A549 (cell line): ENCODE data around the gene LACRT.

Experiments
- CEBPB ChIP-seq, 2 experiments: fragments of >200 bp in 1 of 2; sonication (Bioruptor Twin) in 1 of 2; formaldehyde crosslinking in 1 of 2; IDR thresholded peaks; 2 replicates each; pipeline ENCODE4 v1.6.1; 2012 to 2016
- CHD2 ChIP-seq: fragments of 150-350 bp; IDR thresholded peaks from 2 replicates; pipeline ENCODE4 v1.6.1; 2014; ENCODE audit warnings: low read length; ENCODE audit not compliant: partially characterized antibody
- CTCF ChIP-seq: fragments of >200 bp; sonication (Bioruptor Twin); formaldehyde crosslinking; IDR thresholded peaks from 3 replicates; pipeline ENCODE4 v1.5.1; 2016
- FOSB ChIP-seq: fragments of 250-450 bp; sonication (Bioruptor Pico); IDR thresholded peaks from 2 replicates; pipeline ENCODE4 v1.5.0; 2020; ENCODE audit warnings: mild to moderate bottlenecking, moderate library complexity
- FOSL2 ChIP-seq, 2 experiments: fragments of 450-650 bp in 1 of 2; fragments of >200 bp in 1 of 2; sonication (Bioruptor Twin) in 1 of 2; formaldehyde crosslinking; IDR thresholded peaks; 2 replicates each; pipeline versions ENCODE4 v1.5.0 to v1.6.1; 2016 to 2020; ENCODE audit warnings: mild to moderate bottlenecking in 1 of 2, moderate library complexity in 1 of 2
- FOXS1 ChIP-seq: fragments of 250-450 bp; sonication (Bioruptor Pico); IDR thresholded peaks from 2 replicates; pipeline ENCODE4 v1.5.0; 2020; ENCODE audit warnings: mild to moderate bottlenecking, moderate library complexity
- MAZ ChIP-seq: fragments of 150-350 bp; IDR thresholded peaks from 2 replicates; pipeline ENCODE4 v1.6.1; 2014; ENCODE audit warnings: antibody characterized with exemption, low read depth, low read length, borderline replicate concordance
- PHF8 ChIP-seq: fragments of 200-600 bp; sonication (generic); IDR thresholded peaks from 2 replicates; pipeline ENCODE4 v1.6.1; 2016; ENCODE audit warnings: low read depth, mild to moderate bottlenecking, antibody characterized with exemption, moderate library complexity, borderline replicate concordance
- POLR2A ChIP-seq: IDR thresholded peaks from 2 replicates; pipeline ENCODE4 v1.6.1; 2012; ENCODE audit warnings: mild to moderate bottlenecking, low read length
- RNF2 ChIP-seq: fragments of 200-600 bp; sonication (generic); IDR thresholded peaks from 2 replicates; pipeline ENCODE4 v1.6.1; 2016; ENCODE audit warnings: low read depth, mild to moderate bottlenecking, antibody characterized with exemption, moderate library complexity, borderline replicate concordance
- TF ChIP-seq, protein P1 (sequence below): fragments of 450-650 bp; IDR thresholded peaks from 2 replicates; pipeline ENCODE4 v1.6.1; 2014; ENCODE audit warnings: antibody characterized with exemption
- TF ChIP-seq, protein P2 (sequence below): fragments of 150-350 bp; IDR thresholded peaks from 2 replicates; pipeline ENCODE4 v1.6.1; 2014; ENCODE audit warnings: low read depth, mild to moderate bottlenecking, low read length
- TF ChIP-seq, protein P3 (sequence below): IDR thresholded peaks from 2 replicates; pipeline ENCODE4 v1.6.1; 2012
- TF ChIP-seq, protein P4 (sequence below): fragments of 200-600 bp; sonication (generic); IDR thresholded peaks from 2 replicates; pipeline ENCODE4 v1.6.1; 2016; ENCODE audit warnings: antibody characterized with exemption, mild to moderate bottlenecking, moderate library complexity

DNA sequence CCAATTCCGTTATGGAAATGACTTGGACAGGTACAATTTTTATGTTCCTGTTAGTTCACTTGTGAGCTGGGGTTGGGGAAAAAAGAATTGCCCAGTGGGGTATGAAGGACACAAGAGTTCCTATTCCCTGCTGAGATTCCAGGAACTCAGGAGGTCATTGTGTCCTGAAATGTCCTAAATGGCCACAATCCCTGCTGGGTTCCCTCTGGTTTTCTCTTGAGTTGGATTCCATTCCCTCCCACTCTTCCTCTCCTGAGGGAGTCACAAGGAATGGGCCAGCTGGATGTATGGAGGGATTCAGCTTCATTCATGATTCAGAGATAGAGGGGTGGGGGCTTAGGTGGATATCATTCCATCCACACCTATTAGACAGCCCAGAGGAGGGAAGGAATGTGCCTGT is 48.0 kb upstream of the LACRT start:
- TF ChIP-seq CHD2 (no peak), FOSL2 (IDR thresholded peaks at IDR 0.05) (no peak), FOSL2 (CRISPR knock-in tag; IDR thresholded peaks at IDR 0.05) (no peak), CTCF (no peak), FOSB (CRISPR knock-in tag) (no peak), POLR2A (no peak), CEBPB (IDR thresholded peaks at IDR 0.05) (no peak), RNF2 (no peak), PHF8 (no peak), MAZ (no peak), FOXS1 (CRISPR knock-in tag) (no peak)
- TF ChIP-seq, protein P1, sequence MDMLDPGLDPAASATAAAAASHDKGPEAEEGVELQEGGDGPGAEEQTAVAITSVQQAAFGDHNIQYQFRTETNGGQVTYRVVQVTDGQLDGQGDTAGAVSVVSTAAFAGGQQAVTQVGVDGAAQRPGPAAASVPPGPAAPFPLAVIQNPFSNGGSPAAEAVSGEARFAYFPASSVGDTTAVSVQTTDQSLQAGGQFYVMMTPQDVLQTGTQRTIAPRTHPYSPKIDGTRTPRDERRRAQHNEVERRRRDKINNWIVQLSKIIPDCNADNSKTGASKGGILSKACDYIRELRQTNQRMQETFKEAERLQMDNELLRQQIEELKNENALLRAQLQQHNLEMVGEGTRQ: no peak
- TF ChIP-seq, protein P2, sequence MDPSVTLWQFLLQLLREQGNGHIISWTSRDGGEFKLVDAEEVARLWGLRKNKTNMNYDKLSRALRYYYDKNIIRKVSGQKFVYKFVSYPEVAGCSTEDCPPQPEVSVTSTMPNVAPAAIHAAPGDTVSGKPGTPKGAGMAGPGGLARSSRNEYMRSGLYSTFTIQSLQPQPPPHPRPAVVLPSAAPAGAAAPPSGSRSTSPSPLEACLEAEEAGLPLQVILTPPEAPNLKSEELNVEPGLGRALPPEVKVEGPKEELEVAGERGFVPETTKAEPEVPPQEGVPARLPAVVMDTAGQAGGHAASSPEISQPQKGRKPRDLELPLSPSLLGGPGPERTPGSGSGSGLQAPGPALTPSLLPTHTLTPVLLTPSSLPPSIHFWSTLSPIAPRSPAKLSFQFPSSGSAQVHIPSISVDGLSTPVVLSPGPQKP: no peak
- TF ChIP-seq, protein P3, sequence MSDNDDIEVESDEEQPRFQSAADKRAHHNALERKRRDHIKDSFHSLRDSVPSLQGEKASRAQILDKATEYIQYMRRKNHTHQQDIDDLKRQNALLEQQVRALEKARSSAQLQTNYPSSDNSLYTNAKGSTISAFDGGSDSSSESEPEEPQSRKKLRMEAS: no peak
- TF ChIP-seq, protein P4, sequence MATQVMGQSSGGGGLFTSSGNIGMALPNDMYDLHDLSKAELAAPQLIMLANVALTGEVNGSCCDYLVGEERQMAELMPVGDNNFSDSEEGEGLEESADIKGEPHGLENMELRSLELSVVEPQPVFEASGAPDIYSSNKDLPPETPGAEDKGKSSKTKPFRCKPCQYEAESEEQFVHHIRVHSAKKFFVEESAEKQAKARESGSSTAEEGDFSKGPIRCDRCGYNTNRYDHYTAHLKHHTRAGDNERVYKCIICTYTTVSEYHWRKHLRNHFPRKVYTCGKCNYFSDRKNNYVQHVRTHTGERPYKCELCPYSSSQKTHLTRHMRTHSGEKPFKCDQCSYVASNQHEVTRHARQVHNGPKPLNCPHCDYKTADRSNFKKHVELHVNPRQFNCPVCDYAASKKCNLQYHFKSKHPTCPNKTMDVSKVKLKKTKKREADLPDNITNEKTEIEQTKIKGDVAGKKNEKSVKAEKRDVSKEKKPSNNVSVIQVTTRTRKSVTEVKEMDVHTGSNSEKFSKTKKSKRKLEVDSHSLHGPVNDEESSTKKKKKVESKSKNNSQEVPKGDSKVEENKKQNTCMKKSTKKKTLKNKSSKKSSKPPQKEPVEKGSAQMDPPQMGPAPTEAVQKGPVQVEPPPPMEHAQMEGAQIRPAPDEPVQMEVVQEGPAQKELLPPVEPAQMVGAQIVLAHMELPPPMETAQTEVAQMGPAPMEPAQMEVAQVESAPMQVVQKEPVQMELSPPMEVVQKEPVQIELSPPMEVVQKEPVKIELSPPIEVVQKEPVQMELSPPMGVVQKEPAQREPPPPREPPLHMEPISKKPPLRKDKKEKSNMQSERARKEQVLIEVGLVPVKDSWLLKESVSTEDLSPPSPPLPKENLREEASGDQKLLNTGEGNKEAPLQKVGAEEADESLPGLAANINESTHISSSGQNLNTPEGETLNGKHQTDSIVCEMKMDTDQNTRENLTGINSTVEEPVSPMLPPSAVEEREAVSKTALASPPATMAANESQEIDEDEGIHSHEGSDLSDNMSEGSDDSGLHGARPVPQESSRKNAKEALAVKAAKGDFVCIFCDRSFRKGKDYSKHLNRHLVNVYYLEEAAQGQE: no peak
